Subcutaneous abdominal adipose tissue (tissue), 5 donors: ENCODE results near the gene TSPAN32.
"Not testable (repeated sequence)": the region's sequence is repeated elsewhere in the genome, so short reads cannot be mapped to it uniquely, and the experiment has no call there.

ENCODE experiments used
- H3K27ac ChIP-seq: one replicate; pipeline ENCODE4 v1.7.0; 2013; ENCODE audit warnings: low read depth, mild to moderate bottlenecking, inconsistent platforms, low read length, moderate library complexity
- H3K27me3 ChIP-seq, 5 donors: one replicate each; pipeline ENCODE4 v1.7.0; 2013; ENCODE audit warnings: low read length in 5 of 5, inconsistent platforms in 1 of 5; ENCODE audit not compliant: control insufficient read depth in 5 of 5, insufficient read depth in 4 of 5
- H3K36me3 ChIP-seq, 5 donors: one replicate each; pipeline ENCODE4 v1.7.0; 2013; ENCODE audit warnings: low read length in 5 of 5; ENCODE audit not compliant: control insufficient read depth in 5 of 5, insufficient read depth in 5 of 5
- H3K4me1 ChIP-seq, 5 donors: one replicate each; pipeline ENCODE4 v1.7.0; 2013; ENCODE audit warnings: low read length in 5 of 5, mild to moderate bottlenecking in 3 of 5, moderate library complexity in 1 of 5; ENCODE audit not compliant: control insufficient read depth in 5 of 5, insufficient read depth in 5 of 5
- H3K4me3 ChIP-seq, 5 donors: one replicate each; pipeline ENCODE4 v1.7.0; 2013; ENCODE audit warnings: low read length in 5 of 5, low read depth in 1 of 5
- H3K9ac ChIP-seq, 5 donors: one replicate each; pipeline ENCODE4 v1.7.0; 2013; ENCODE audit warnings: low read length in 5 of 5, mild to moderate bottlenecking in 4 of 5, moderate library complexity in 3 of 5
- H3K9me3 ChIP-seq, 5 donors: one replicate each; pipeline ENCODE4 v1.7.0; 2013; ENCODE audit warnings: low read length in 5 of 5; ENCODE audit not compliant: control insufficient read depth in 5 of 5
- donor health status: healthy.
- donor health status: healthy.
- donor health status: healthy.
- donor health status: healthy.
- donor health status: healthy.

The TSPAN32 gene

DNA sequence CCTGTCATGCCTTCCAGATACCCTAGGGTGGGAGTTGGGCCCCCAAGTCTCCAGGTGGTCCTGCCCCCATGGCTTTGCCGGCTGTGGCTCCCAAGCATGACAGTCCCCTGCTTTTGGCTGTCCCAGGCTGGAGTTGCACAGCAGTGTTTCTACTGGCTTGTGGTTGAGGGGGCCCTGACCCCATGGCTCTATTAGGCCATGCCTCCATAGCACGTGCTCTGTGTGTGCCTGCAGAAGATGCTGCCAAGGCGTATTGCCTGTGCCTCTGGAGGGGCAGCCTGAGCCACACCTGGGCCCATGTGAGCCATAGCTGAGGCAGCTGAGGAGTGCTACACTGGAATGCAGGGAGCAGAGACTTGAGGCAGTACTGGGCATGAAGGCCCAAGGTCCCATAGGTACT, 49.9 kb downstream of the TSPAN32 start:
- Histone ChIP-seq H3K36me3 (no peaks in the 10 kb centered on the region), H3K4me3 (no peak overlapping the region), H3K27ac (no peak overlapping the region), H3K4me1 (peaks cover 0 to 14% (median 9%) of the 10 kb centered on the region in 5 donors), H3K9me3 (peaks cover 0 to 13% (median 11%) of the 10 kb centered on the region in 5 donors), H3K27me3 (no peaks in the 10 kb centered on the region), H3K9ac (no peak overlapping the region)

DNA sequence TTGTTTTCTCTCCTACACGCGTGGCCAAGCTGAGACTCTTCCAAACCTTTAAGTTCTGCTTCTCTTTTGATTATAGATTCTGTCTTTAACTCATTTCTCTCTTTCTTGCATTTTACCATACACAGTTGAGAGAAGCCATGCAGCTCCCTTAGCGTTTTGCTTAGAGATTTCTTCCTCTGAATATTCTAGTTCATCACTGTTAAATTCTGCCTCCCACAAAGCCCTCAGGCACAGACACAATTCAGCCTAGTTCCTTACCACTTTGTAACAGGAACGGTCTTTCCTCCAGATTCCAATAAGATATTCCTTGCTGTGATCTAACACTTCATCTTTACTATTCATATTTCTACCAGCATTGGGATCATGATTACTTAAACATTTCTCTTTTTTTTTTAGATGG, 50.6 kb downstream of the TSPAN32 start:
- H3K4me1 ChIP-seq = peaks cover 0 to 7% (median 3%) of the 10 kb centered on the region in 5 donors
- no peaks in the 10 kb centered on the region for H3K36me3 ChIP-seq
- H3K27me3 ChIP-seq = no peaks in the 10 kb centered on the region
- H3K9ac ChIP-seq = no peak overlapping the region
- H3K9me3 ChIP-seq = peaks cover 0 to 13% (median 11%) of the 10 kb centered on the region in 5 donors
- H3K27ac ChIP-seq = no peak overlapping the region
- no peak overlapping the region for H3K4me3 ChIP-seq

DNA sequence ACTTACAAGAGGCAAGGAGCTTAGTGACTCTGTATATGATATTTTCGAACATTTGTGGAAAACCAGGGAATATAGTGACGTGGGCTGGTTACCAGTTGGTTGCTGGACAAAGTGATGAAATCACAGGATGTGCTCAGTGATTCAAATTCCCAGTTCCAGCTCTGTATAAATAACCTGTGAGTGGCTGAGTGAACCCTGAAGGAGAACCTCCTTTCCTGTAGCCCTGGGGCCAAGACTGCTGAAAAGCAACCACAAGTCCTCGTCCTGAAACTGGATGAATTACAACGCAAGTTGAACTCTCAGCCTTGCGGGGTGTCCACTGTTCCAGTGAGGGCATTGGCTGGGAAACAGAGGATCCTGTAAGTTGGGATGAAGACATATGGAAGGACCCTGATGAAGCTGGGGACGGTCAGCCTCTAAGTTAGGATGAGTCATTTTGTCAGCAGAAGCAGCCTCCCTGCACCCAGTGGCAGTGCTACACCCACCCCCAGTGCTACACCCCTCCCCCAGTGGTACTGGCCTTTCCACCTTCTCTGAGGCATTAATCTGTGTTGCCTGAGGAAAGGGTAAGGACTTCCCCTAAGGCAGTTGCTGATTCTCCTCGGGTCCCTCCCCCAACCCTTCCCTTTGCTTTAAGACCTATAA, 53.3 kb downstream of the TSPAN32 start:
- Histone ChIP-seq H3K27ac (no peak overlapping the region), H3K4me3 (no peak overlapping the region), H3K36me3 (no peaks in the 10 kb centered on the region), H3K27me3 (no peaks in the 10 kb centered on the region), H3K9ac (no peak overlapping the region), H3K9me3 (peaks cover 0 to 6% (median 0%) of the 10 kb centered on the region in 5 donors), H3K4me1 (no peaks in the 10 kb centered on the region)

DNA sequence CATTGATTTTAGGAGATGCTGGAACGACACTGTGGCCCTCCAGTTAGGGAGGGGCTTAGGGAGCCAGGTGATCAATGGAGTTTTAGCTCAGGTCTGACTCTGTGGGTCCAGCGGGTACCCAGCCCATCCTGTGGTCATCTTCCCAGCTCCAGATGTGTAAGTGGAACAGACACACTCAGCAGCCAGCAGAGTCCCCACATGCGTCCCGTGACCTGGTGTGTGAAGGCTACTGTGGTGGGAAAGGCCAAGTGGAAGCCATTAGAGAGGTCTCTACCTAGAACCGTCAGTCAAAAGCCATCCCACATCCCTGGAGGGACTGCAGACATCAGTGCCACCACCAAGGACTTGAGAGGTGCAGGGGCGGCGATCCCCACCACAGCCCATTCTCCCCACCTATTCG, 55.4 kb downstream of the TSPAN32 start:
- no peak overlapping the region for H3K4me3 ChIP-seq
- no peak overlapping the region for H3K27ac ChIP-seq
- H3K9ac ChIP-seq = no peak overlapping the region
- H3K4me1 ChIP-seq = peaks cover 0 to under 1% (median 0%) of the 10 kb centered on the region in 5 donors
- H3K9me3 ChIP-seq = no peaks in the 10 kb centered on the region
- no peaks in the 10 kb centered on the region for H3K27me3 ChIP-seq
- no peaks in the 10 kb centered on the region for H3K36me3 ChIP-seq

DNA sequence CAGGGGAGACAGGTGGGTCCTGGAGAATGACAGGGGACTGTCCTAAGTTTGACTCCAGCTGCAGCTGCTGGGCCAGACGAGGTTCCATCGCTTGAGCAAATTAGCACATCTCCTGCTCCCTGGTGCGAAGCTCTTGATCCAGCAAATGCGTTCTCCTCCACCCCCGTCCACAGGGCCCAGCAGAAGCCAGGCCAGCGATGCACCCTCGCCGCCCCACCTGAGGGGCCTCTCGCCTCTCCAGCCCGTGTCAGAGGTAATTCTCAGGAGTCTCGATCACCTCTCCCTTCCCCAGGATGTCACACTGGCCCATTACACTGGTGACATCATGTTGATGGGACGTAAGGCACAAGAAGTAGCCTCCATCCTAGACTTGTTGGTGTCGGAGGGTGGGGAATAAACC, 55.8 kb downstream of the TSPAN32 start:
- not testable (repeated sequence) for H3K4me3 ChIP-seq, H3K9me3 ChIP-seq, H3K4me1 ChIP-seq, H3K27ac ChIP-seq, H3K36me3 ChIP-seq, H3K27me3 ChIP-seq, H3K9ac ChIP-seq

DNA sequence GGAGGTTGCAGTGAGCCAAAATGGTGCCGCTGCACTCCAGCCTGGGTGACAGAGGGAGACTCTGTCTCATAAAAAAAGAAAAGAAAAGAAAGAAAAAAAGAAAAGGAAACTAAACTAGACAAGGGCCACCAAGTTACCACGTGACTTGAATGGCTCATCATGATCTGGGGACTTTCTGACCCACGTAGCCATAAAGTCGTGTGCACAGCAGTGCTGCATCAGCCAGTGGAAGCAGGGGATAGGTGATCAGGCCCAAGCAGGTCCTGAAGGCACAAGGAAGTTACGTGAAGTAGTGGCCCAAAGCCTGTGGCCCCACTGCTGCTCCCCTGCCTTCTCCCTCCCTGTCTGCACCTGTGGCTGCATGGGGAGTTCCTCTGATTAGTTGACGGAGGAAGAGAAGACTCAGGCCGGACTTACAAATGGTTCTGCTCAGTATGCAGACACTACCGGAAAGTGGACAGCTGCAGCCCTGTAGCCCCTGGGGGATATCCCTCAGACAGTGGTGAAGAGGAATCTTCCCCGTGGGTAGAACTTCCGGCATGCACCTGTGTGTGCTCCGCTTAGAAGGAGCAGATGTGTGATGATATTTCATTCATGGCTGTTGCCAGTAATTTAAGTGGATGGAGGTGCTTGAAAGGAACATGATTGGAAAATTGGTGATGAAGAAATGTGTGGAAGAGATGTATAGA, 57.1 kb downstream of the TSPAN32 start:
- no peak overlapping the region for H3K4me3 ChIP-seq
- no peaks in the 10 kb centered on the region for H3K36me3 ChIP-seq
- H3K9ac ChIP-seq = no peak overlapping the region
- H3K9me3 ChIP-seq = no peaks in the 10 kb centered on the region
- H3K27me3 ChIP-seq = no peaks in the 10 kb centered on the region
- H3K27ac ChIP-seq = no peak overlapping the region
- peaks cover 4 to 17% (median 16%) of the 10 kb centered on the region in 5 donors for H3K4me1 ChIP-seq

DNA sequence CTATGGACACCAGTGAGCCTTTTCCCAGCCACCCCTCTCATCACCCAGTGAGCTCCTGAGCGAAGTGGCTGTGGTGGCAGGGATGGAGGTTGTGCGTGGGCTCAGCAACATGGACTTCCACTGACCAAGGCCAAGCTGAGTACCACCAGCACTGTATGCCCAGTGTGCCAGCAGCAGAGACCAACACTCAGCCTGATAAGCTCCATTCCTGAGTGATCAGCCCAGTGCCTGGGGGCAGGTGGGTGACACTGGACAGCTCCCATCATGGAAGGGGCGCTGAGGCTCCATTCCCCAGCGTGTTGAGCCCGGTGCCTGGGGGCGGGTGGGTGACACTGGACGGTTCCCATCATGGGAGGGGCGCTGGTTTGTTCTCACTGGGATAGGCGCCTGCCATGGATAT, 57.7 kb downstream of the TSPAN32 start:
- peaks cover 4 to 21% (median 20%) of the 10 kb centered on the region in 5 donors for H3K4me1 ChIP-seq
- no peak overlapping the region for H3K9ac ChIP-seq
- no peaks in the 10 kb centered on the region for H3K9me3 ChIP-seq
- no peak overlapping the region for H3K4me3 ChIP-seq
- H3K36me3 ChIP-seq = no peaks in the 10 kb centered on the region
- H3K27ac ChIP-seq = no peak overlapping the region
- no peaks in the 10 kb centered on the region for H3K27me3 ChIP-seq

DNA sequence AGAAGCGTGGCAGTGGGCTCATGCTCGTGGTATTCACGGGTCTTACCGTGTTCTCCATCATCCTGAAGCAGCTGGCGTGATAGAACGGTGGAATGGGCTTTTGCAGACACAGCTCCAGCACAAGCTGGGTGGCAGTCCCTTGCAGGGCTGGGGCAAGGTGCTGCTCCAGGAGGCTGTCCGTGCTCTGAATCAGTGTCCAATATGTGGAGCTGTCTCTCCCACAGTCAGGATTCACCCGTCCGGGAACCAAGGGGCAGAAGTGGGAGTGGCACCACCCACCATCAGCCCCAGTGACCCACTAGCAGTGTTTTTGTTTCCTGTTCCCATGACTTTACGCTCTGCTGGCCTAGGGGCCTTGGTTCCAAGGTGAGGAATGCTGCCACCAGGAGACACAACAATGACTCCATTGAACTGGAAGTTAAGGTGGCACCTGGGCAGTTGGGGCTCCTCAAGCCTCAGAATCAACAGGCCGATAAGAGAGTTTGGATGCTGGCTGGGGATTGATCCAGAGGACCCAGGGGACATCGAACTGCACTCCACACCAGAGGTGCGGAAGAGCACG, 58.3 kb downstream of the TSPAN32 start:
- no peak overlapping the region for H3K27ac ChIP-seq
- H3K4me1 ChIP-seq = peaks cover 4 to 23% (median 20%) of the 10 kb centered on the region in 5 donors
- no peak overlapping the region for H3K9ac ChIP-seq
- H3K4me3 ChIP-seq = no peak overlapping the region
- no peaks in the 10 kb centered on the region for H3K27me3 ChIP-seq
- no peaks in the 10 kb centered on the region for H3K36me3 ChIP-seq
- no peaks in the 10 kb centered on the region for H3K9me3 ChIP-seq

DNA sequence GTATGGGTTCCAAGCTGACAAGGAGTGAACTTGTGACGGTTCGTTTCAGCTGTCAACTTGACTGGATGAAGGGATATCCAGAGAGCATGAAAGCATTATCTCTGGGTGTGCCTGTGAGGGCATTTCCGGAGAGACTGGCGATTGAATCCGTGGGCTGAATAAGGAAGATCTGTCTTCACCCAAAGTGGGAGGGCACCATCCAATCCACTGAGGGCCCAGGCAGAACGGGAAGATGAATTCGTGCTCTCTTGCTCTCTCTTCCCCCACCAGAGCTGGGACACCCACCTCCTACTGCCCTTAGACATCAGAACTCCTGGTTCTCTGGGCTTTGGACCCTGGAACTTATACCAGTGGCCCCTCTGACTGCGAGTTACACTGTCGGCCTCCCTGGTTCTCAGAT, 59.8 kb downstream of the TSPAN32 start:
- no peak overlapping the region for H3K27ac ChIP-seq
- no peak overlapping the region for H3K9ac ChIP-seq
- peaks cover 4 to 37% (median 29%) of the 10 kb centered on the region in 5 donors for H3K4me1 ChIP-seq
- H3K36me3 ChIP-seq = no peaks in the 10 kb centered on the region
- no peaks in the 10 kb centered on the region for H3K9me3 ChIP-seq
- H3K27me3 ChIP-seq = no peaks in the 10 kb centered on the region
- H3K4me3 ChIP-seq = no peak overlapping the region

DNA sequence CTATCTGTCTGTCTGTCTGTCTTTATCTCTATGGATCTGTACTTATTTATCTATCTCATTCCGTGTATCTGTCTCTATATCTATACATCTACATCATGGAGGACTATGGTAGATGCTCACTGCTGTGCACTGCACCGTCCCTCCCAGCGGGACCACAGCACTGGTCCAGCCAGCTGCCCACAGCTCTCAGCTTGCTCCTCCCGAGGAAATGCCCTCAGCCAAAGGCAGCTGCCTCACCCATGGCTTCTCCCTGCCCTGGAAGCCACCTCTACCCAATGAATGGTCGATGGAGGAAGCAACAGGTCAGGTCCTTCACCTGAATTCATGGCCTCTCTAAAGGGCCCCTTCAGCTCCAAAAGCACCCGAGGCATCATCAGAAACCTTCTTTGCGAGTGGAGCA, 60.6 kb downstream of the TSPAN32 start:
- Histone ChIP-seq H3K4me1 (peaks cover 4 to 45% (median 38%) of the 10 kb centered on the region in 5 donors), H3K9ac (no peak overlapping the region), H3K27ac (no peak overlapping the region), H3K9me3 (no peaks in the 10 kb centered on the region), H3K27me3 (no peaks in the 10 kb centered on the region), H3K36me3 (no peaks in the 10 kb centered on the region), H3K4me3 (no peak overlapping the region)
